CD4-positive, alpha-beta T cell (primary cell): ENCODE measurements around the gene PPP1R8. TPM values are rescaled to one million over a fixed set of nuclear protein-coding genes. Genes with fewer than 3 reads are reported as not detected.
"Not testable (repeated sequence)": the region's sequence is repeated elsewhere in the genome, so short reads cannot be mapped to it uniquely, and the experiment has no call there.

Source experiments
- ATAC-seq: fragments of 200-7000 bp; cut with Tn5 transposase; one replicate; pipeline ENCODE4 v1.10.0; 2022; ENCODE audit warnings: mild to moderate bottlenecking; ENCODE audit not compliant: poor library complexity
- CTCF ChIA-PET: fragments of 350-600 bp; sonication (Branson Sonifier 250); formaldehyde crosslinking; loops from one replicate; lab custom pipeline; 2021; ENCODE audit warnings: antibody characterized with exemption, inconsistent platforms; lab: Charles Lee
- POLR2A ChIA-PET: fragments of 350-600 bp; sonication (Branson Sonifier 250); formaldehyde crosslinking; loops from one replicate; lab custom pipeline; 2021; ENCODE audit warnings: antibody characterized with exemption, inconsistent platforms; lab: Charles Lee
- DNase-seq, 14 experiments: peaks; one replicate each; pipeline ENCODE4 v3.0.0-alpha.2; 2013 to 2020; ENCODE audit warnings: mixed read lengths in 2 of 14
- H3K27ac ChIP-seq, 2 donors: one replicate each; pipeline versions ENCODE4 v1.5.1 to v1.7.0; 2013; ENCODE audit warnings: low read length in 2 of 2, low read depth in 1 of 2, mild to moderate bottlenecking in 1 of 2
- H3K27me3 ChIP-seq, 2 experiments: 1 replicate in 1 of 2; 2 replicates in 1 of 2; pipeline versions ENCODE4 v1.6.1 to v1.7.0; 2013; ENCODE audit warnings: low read length in 2 of 2, control low read depth in 1 of 2, mild to moderate bottlenecking in 1 of 2, moderate library complexity in 1 of 2; ENCODE audit not compliant: insufficient read depth in 2 of 2, control insufficient read depth in 1 of 2
- H3K36me3 ChIP-seq: one replicate; pipeline ENCODE4 v1.6.1; 2013; ENCODE audit warnings: low read length, control low read depth; ENCODE audit not compliant: insufficient read depth
- H3K4me1 ChIP-seq: one replicate; pipeline ENCODE4 v1.6.1; 2013; ENCODE audit warnings: low read length, control low read depth; ENCODE audit not compliant: insufficient read depth
- H3K4me3 ChIP-seq: one replicate; pipeline ENCODE4 v1.5.1; 2013; ENCODE audit warnings: mild to moderate bottlenecking, low read length, moderate library complexity
- H3K9me3 ChIP-seq, 2 experiments: 1 replicate in 1 of 2; 2 replicates in 1 of 2; pipeline versions ENCODE4 v1.6.1 to v1.7.0; 2013; ENCODE audit warnings: low read length in 2 of 2, mild to moderate bottlenecking in 2 of 2, control low read depth in 1 of 2, moderate library complexity in 1 of 2; ENCODE audit not compliant: control insufficient read depth in 1 of 2, insufficient read depth in 1 of 2
- H3K27ac Mint-ChIP-seq: one replicate; pipeline ENCODE4 v1.8.0; 2020; ENCODE audit warnings: mixed read lengths
- H3K27me3 Mint-ChIP-seq: one replicate; pipeline ENCODE4 v1.8.0; 2021; ENCODE audit warnings: mixed read lengths
- H3K36me3 Mint-ChIP-seq: one replicate; pipeline ENCODE4 v1.8.0; 2021; ENCODE audit warnings: low read depth, mixed read lengths
- H3K4me1 Mint-ChIP-seq: one replicate; pipeline ENCODE4 v1.8.0; 2021; ENCODE audit warnings: low read depth, mixed read lengths
- H3K4me3 Mint-ChIP-seq: one replicate; pipeline ENCODE4 v1.8.0; 2020; ENCODE audit warnings: mild to moderate bottlenecking, mixed read lengths
- H3K9me3 Mint-ChIP-seq: one replicate; pipeline ENCODE4 v1.8.0; 2020; ENCODE audit warnings: mixed read lengths
- intact Hi-C, 2 experiments: fragments of 100-400 bp; cut with DNase I in 1 of 2; cut with micrococcal nuclease in 1 of 2; formaldehyde crosslinking; loops; one replicate each; pipeline versions ENCODE4 v1.15.1 to v1.9.0; 2023 to 2025; cut with DNase I, micrococcal nuclease
- total RNA-seq, 174 experiments: library from RNA in 2 of 174; stranded (reverse) in 2 of 174; gene quantifications; one replicate each; pipeline ENCODE4 v1.2.3 and lab custom pipeline; 2021 to 2026
- TF ChIP-seq, protein P1 (sequence below): fragments of 200-600 bp; IDR thresholded peaks from one replicate; pipeline ENCODE4 v1.8.0; 2022; ENCODE audit warnings: antibody characterized with exemption, mild to moderate bottlenecking

Gene PPP1R8
- total RNA-seq, 2 experiments from 2014 or later: 14.8 to 15.7 TPM

DNA sequence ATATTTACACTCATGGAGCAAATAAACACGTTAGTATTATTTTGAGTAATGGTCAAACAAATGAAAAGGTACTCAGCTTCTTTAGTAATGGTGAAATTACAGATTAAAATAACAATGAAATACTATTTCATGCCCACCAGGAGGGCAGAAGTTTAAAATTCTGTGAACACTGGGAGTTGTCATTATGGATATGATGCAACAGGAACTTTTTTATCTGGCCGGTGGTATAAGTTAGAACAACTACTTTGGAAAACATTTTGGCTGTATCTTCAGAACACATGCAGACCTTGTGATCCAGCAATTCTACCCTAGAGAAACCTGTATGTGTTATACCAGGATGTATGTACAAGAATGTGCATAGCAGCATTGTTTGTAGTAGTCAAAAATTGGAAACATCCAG, 23.2 kb upstream of the PPP1R8 start:
- H3K4me1 Mint-ChIP-seq: no peaks in the 10 kb centered on the region
- CTCF ChIA-PET: no interaction called here
- TF ChIP-seq, protein P1, sequence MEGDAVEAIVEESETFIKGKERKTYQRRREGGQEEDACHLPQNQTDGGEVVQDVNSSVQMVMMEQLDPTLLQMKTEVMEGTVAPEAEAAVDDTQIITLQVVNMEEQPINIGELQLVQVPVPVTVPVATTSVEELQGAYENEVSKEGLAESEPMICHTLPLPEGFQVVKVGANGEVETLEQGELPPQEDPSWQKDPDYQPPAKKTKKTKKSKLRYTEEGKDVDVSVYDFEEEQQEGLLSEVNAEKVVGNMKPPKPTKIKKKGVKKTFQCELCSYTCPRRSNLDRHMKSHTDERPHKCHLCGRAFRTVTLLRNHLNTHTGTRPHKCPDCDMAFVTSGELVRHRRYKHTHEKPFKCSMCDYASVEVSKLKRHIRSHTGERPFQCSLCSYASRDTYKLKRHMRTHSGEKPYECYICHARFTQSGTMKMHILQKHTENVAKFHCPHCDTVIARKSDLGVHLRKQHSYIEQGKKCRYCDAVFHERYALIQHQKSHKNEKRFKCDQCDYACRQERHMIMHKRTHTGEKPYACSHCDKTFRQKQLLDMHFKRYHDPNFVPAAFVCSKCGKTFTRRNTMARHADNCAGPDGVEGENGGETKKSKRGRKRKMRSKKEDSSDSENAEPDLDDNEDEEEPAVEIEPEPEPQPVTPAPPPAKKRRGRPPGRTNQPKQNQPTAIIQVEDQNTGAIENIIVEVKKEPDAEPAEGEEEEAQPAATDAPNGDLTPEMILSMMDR: no peak
- DNase-seq (no peak), ATAC-seq (no peak)
- intact Hi-C loops: no loop called here
- Histone ChIP-seq H3K36me3 (peaks cover 48% of the 10 kb centered on the region), H3K9me3 (no peaks in the 10 kb centered on the region), H3K27me3 (no peaks in the 10 kb centered on the region), H3K4me3 (no peak overlapping the region), H3K27ac (no peak overlapping the region), H3K4me1 (no peaks in the 10 kb centered on the region)
- peak overlapping the region; percentile 5 for H3K27ac Mint-ChIP-seq
- H3K27me3 Mint-ChIP-seq: no peaks in the 10 kb centered on the region
- POLR2A ChIA-PET: no interaction called here
- no peaks in the 10 kb centered on the region for H3K9me3 Mint-ChIP-seq
- H3K36me3 Mint-ChIP-seq: peaks cover 61% of the 10 kb centered on the region
- H3K4me3 Mint-ChIP-seq: no peak overlapping the region

DNA sequence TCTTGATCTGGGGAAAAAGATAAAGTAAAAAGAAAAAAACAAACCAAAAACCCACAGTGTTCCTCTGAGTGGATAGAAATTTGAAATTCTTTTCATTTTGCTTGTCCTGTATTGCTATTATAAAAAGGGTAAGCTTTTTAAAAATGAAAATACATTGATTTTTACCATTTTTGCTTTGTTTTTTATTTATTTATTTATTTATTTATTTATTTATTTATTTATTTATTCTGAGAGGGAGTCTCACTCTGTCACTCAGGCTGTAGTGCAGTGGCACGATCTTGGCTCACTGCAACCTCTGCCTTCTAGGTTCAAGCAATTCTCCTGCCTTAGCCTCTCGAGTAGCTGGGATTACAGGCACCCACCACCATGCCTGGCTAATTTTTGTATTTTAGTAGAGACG, 22.5 kb upstream of the PPP1R8 start:
- H3K27me3 ChIP-seq, H3K9me3 Mint-ChIP-seq, ATAC-seq, DNase-seq, H3K4me1 ChIP-seq, H3K4me3 Mint-ChIP-seq, H3K4me3 ChIP-seq, H3K27me3 Mint-ChIP-seq, H3K4me1 Mint-ChIP-seq, intact Hi-C loops, POLR2A ChIA-PET, H3K9me3 ChIP-seq, CTCF ChIA-PET, H3K27ac ChIP-seq: not testable (repeated sequence)
- H3K36me3 ChIP-seq: peaks cover 53% of the 10 kb centered on the region
- peaks cover 60% of the 10 kb centered on the region for H3K36me3 Mint-ChIP-seq
- H3K27ac Mint-ChIP-seq: peak overlapping the region; percentile 5

DNA sequence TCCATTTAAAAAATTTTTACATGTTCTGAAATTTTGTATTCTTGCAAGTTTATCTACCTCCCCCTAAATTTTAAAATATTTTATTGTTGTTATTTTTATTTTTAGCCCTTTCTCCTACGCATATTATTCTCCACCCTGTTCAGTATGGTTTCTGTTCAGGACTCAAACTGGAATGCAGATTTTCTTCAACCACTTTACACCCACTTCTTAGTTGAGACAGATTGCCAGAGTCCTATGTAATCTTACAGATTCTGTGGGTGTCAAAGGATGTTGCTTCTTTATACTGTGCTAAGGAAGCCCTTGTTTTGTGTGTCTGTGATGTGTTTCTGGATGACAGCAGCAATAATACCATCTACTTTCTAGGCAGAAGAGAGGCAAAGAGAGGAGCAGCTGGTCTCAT, 20.7 kb upstream of the PPP1R8 start:
- Histone ChIP-seq H3K4me1 (no peaks in the 10 kb centered on the region), H3K27me3 (no peaks in the 10 kb centered on the region), H3K27ac (no peak overlapping the region), H3K36me3 (peaks cover 59% of the 10 kb centered on the region), H3K4me3 (no peak overlapping the region), H3K9me3 (no peaks in the 10 kb centered on the region)
- Mint-ChIP-seq H3K36me3 (peaks cover 58% of the 10 kb centered on the region), H3K27ac (no peak overlapping the region), H3K4me3 (no peak overlapping the region), H3K27me3 (no peaks in the 10 kb centered on the region), H3K4me1 (no peaks in the 10 kb centered on the region), H3K9me3 (no peaks in the 10 kb centered on the region)
- TF ChIP-seq, protein P1: no peak
- ChIA-PET POLR2A (no interaction called here), CTCF (no interaction called here)
- intact Hi-C loops: no loop called here
- no peak for DNase-seq
- ATAC-seq: no peak

DNA sequence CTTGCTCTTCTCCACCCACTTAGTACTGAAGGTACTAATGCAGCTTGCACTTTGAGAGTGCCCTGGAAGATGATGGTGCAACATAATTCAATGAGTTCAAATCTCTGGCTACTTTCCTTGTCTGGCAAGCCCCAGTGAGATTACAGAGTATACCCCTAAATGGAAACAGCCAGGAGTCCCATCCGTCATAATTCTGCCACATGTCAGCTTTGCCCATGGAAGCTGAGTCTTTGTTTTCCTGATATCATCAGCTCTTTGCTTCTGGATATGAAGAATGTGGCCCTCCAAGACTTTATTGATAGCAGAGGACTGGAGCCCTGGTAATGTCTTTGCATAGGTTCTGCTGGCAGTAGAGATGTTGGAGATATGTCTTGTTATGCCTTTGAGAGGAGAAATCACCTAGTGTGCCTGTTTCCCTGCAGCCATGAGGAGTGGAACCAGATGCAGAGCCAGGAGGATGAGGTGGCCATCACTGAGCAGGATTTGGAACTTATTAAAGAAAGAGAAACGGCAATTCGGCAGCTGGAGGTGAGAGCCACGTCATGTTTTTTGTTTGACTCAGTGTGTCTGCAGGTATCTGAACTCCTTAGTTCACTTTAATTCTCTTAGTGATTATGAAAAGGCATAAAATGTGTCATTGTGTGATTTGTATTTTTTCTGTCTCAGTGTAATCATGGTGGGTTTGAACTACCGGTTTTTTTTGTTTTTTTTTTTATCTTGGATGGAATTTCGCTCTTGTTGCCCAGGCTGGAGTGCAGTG, 18.7 kb upstream of the PPP1R8 start:
- Histone ChIP-seq H3K27me3 (no peaks in the 10 kb centered on the region), H3K9me3 (no peaks in the 10 kb centered on the region), H3K4me3 (no peak overlapping the region), H3K27ac (no peak overlapping the region), H3K4me1 (no peaks in the 10 kb centered on the region), H3K36me3 (peaks cover 54% of the 10 kb centered on the region)
- intact Hi-C loops: no loop called here
- POLR2A ChIA-PET: no interaction called here
- DNase-seq (no peak), ATAC-seq (no peak)
- Mint-ChIP-seq H3K27me3 (no peaks in the 10 kb centered on the region), H3K9me3 (no peaks in the 10 kb centered on the region), H3K4me1 (no peaks in the 10 kb centered on the region), H3K36me3 (peaks cover 48% of the 10 kb centered on the region), H3K27ac (no peak overlapping the region), H3K4me3 (no peak overlapping the region)
- CTCF ChIA-PET: no interaction called here
- TF ChIP-seq, protein P1: no peak
